Right lobe of liver (tissue), 4 donors: ENCODE measurements around the gene TBC1D24.

Experiments used
- POLR2A ChIP-seq: fragments of 450-650 bp; IDR thresholded peaks from one replicate; pipeline ENCODE4 v1.6.1; 2017; ENCODE audit warnings: antibody characterized with exemption, mild to moderate bottlenecking
- TF ChIP-seq, protein P1 (sequence below), 4 donors: fragments of 200-600 bp in 3 of 4; fragments of 450-650 bp in 1 of 4; IDR thresholded peaks; one replicate each; pipeline versions ENCODE4 v1.5.1 to v1.8.0; 2016 to 2022; ENCODE audit warnings: antibody characterized with exemption in 4 of 4, mild to moderate bottlenecking in 2 of 4
- donor health status: DM: no; HTN: no; CAD: no.
- donor health status: DM: no; HTN: no; CAD: no.
- donor health status: DM: no; HTN: yes; CAD: no.

DNA sequence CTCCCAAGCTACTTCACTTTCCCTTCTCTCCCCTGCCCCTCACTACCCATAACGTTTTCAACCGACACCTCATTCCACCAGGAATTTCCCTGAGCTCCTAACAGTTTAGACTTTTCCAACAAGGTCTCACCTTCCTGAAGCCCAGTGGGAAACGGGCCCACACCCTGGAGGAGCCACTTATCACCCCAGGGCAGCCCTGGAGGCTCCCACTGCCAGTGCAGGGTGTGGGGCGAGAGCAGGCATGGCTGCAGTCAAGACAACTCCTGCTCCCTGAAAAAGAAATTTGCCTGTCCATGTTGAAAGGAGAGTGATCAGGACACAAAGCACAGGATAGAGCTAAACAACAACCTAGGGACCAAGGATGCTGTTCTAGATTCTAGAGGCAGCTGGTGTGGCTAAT is 47.4 kb upstream of the TBC1D24 start:
- TF ChIP-seq, protein P1, sequence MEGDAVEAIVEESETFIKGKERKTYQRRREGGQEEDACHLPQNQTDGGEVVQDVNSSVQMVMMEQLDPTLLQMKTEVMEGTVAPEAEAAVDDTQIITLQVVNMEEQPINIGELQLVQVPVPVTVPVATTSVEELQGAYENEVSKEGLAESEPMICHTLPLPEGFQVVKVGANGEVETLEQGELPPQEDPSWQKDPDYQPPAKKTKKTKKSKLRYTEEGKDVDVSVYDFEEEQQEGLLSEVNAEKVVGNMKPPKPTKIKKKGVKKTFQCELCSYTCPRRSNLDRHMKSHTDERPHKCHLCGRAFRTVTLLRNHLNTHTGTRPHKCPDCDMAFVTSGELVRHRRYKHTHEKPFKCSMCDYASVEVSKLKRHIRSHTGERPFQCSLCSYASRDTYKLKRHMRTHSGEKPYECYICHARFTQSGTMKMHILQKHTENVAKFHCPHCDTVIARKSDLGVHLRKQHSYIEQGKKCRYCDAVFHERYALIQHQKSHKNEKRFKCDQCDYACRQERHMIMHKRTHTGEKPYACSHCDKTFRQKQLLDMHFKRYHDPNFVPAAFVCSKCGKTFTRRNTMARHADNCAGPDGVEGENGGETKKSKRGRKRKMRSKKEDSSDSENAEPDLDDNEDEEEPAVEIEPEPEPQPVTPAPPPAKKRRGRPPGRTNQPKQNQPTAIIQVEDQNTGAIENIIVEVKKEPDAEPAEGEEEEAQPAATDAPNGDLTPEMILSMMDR (IDR thresholded peaks at IDR 0.05) = no peak
- TF ChIP-seq POLR2A = no peak
